ENCODE results near the gene ETV5. TPM values are rescaled to one million over a fixed set of nuclear protein-coding genes. Genes with fewer than 3 reads are reported as not detected.

ETV5 gene
- polyA plus RNA-seq, 4 donors: 22.7 to 32.2 (median 26.8) TPM

- DNase-seq (ENCODE audit: low read depth in 4 of 4, low spot score in 3 of 4): no peak
These were observed 11.6 kb downstream of the ETV5 start for GRCh38 chr3:186097317-186097662.

GRCh38 chr3:186096290-186096689 lies 12.6 kb downstream of the ETV5 start:
- no peak for DNase-seq (ENCODE audit: low read depth in 4 of 4, low spot score in 3 of 4)

- DNase-seq (ENCODE audit: low read depth in 4 of 4, low spot score in 3 of 4): no peak
These were observed 13.3 kb downstream of the ETV5 start for GRCh38 chr3:186095561-186096081.

GRCh38 chr3:186094696-186095425 lies 14.0 kb downstream of the ETV5 start:
- DNase-seq (ENCODE audit: low read depth in 4 of 4, low spot score in 3 of 4): no peak

GRCh38 chr3:186094271-186094670 lies 14.6 kb downstream of the ETV5 start:
- DNase-seq (ENCODE audit: low read depth in 4 of 4, low spot score in 3 of 4): no peak

- DNase-seq (ENCODE audit: low read depth in 4 of 4, low spot score in 3 of 4): no peak
These were observed 15.5 kb downstream of the ETV5 start for GRCh38 chr3:186093271-186093900.

GRCh38 chr3:186092360-186093070 lies 16.4 kb downstream of the ETV5 start:
- DNase-seq (ENCODE audit: low read depth in 4 of 4, low spot score in 3 of 4): no peak

GRCh38 chr3:186090901-186091300 lies 18.0 kb downstream of the ETV5 start:
- DNase-seq (ENCODE audit: low read depth in 4 of 4, low spot score in 3 of 4): no peak

GRCh38 chr3:186088335-186088734 lies 20.6 kb downstream of the ETV5 start:
- no peak for DNase-seq (ENCODE audit: low read depth in 4 of 4, low spot score in 3 of 4)

GRCh38 chr3:186084264-186084663 lies 24.6 kb downstream of the ETV5 start:
- no peak for DNase-seq (ENCODE audit: low read depth in 4 of 4, low spot score in 3 of 4)

GRCh38 chr3:186083746-186084145 lies 25.1 kb downstream of the ETV5 start:
- DNase-seq (ENCODE audit: low read depth in 4 of 4, low spot score in 3 of 4): no peak

- DNase-seq (ENCODE audit: low read depth in 4 of 4, low spot score in 3 of 4): no peak
These were observed 26.7 kb downstream of the ETV5 start for GRCh38 chr3:186082150-186082549.

GRCh38 chr3:186081678-186082077 lies 27.2 kb downstream of the ETV5 start:
- DNase-seq (ENCODE audit: low read depth in 4 of 4, low spot score in 3 of 4): no peak

GRCh38 chr3:186080849-186081438 lies 27.9 kb downstream of the ETV5 start:
- no peak for DNase-seq (ENCODE audit: low read depth in 4 of 4, low spot score in 3 of 4)

- no peak for DNase-seq (ENCODE audit: low read depth in 4 of 4, low spot score in 3 of 4)
These were observed 29.0 kb downstream of the ETV5 start for GRCh38 chr3:186079925-186080324.

GRCh38 chr3:186077466-186077865 lies 31.4 kb downstream of the ETV5 start:
- no peak for DNase-seq (ENCODE audit: low read depth in 4 of 4, low spot score in 3 of 4)

GRCh38 chr3:186075931-186076567 lies 32.8 kb downstream of the ETV5 start:
- no peak for DNase-seq (ENCODE audit: low read depth in 4 of 4, low spot score in 3 of 4)

- no peak for DNase-seq (ENCODE audit: low read depth in 4 of 4, low spot score in 3 of 4)
These were observed 33.4 kb downstream of the ETV5 start for GRCh38 chr3:186075489-186075888.

GRCh38 chr3:186073641-186074040 lies 35.2 kb downstream of the ETV5 start:
- DNase-seq (ENCODE audit: low read depth in 4 of 4, low spot score in 3 of 4): no peak

- no peak for DNase-seq (ENCODE audit: low read depth in 4 of 4, low spot score in 3 of 4)
These were observed 37.9 kb downstream of the ETV5 start for GRCh38 chr3:186070996-186071395.

- no peak for DNase-seq (ENCODE audit: low read depth in 4 of 4, low spot score in 3 of 4)
These were observed 38.3 kb downstream of the ETV5 start for GRCh38 chr3:186070550-186070949.
